NCI-H1048 (cell line): ENCODE measurements around the gene DENND10.
"Not testable (repeated sequence)": the region's sequence is repeated elsewhere in the genome, so short reads cannot be mapped to it uniquely, and the experiment has no call there.

Experiments used
- DNase-seq: peaks from one replicate; lab custom pipeline; 2025; lab: John Stamatoyannopoulos, UW

Gene DENND10

GRCh38 chr10:119098576-119098975 is 5.3 kb upstream of the DENND10 start:
- no peak for DNase-seq

DNA sequence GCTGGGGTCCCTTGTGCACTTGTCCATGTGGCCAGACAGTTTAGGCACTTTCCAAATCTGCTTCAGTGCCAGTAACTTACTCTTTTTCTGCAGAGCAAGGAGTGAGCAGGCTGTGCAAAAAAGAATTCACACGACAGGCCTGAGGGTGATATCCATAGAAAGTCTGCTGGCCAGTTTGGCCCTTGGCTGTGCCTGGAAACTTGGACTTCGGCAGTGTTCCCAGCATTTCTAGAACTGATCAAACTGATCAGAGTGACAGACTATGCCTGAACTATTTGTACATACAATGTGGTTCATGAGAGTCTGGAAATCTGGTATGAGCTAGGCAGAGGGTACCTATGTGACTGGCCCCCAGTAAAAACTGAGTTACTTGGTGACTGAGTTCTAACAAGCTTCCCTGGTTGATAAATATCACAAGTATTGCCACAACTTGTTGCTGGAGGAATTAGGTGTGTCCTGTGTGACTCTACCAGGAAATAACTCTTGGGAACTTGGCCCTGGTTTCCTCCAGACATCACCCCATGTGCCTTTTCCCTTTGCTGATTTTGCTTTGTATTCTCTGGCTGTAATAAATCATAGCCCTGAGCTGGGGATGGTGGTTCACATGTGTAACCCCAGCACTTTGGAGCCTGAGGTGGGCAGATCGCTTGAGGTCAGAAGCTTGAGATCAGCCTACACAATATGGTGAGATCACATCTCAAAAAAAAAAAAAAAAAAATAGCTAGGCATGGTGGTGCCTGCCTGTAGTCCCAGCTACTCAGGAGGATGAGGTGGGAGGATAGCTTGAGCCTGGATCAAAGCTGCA is 3.3 kb upstream of the DENND10 start:
- DNase-seq = no peak

DNA sequence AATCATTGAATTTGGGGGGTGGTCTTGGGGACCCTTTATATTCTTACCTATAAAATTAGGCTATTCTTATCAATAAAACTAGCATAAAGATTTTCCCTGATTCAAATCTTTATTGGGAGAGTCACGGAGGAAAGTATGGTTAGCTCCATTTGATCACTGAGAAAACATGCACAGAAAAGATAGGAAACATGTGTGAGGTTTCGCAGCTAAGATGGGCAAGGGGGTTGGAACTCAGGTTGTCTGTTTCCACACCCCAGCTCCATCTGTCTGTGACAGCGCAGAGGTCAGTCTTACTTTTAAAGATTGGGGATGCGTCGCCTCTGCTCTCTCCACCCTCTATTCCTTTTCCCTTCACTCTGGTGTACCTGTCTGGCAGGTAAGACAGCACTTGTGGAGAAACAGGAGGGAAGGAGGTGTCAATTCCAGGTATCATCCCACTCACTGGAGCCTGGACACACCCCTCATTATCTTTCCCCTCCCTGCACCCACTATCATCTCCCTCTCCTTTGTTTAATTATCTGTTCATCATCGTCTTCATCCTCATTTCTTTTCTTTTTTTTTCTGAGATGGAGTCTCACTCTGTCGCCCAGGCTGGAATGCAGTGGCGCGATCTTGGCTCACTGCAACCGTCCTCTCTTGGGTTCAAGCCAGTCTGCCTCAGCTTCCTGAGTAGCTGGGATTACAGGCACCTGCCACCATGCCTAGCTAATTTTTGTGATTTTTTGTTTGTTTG is 2.4 kb upstream of the DENND10 start:
- DNase-seq = no peak

GRCh38 chr10:119103241-119103902 is 541 bp upstream of the DENND10 start:
- DNase-seq = no peak

DNA sequence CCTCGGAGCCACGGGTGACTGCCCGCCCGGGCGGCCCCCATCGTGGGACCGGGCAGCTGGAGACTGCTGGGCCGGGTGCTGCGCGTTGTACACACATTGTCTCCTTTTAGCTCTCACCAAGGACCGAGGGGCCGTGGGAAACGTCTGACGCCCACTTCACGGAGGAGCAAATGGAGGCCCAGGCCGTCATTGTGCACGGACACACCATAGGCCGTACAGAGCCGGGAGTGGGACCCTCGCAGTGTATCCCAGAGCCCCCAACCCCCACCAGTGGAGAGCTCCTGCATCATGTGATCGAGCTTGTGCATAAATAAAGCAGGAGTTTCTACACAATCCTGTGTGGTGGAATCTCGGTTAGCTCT is 722 bp downstream of the DENND10 start:
- no peak for DNase-seq

DNA sequence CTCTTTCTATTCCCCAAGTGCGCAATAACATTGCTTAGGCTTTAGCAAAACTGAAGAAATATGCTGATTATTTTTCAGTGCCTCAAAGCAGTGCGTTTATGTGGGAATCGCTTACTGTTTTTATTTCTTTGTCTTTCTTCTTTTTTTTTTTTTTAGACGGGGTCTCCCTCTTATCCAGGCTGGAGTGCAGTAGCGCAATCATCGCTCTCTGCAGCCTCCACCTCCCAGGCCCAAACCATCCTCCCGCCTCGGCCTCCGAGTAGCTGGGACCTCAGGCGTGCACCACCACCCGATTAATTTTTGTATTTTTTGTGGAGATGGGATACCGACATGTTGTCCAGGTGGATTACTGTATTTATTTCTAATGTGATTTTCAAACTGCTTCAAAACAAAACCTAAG is 1.2 kb downstream of the DENND10 start:
- DNase-seq = no peak

GRCh38 chr10:119105899-119106298 is 2.0 kb downstream of the DENND10 start:
- not testable (repeated sequence) for DNase-seq

GRCh38 chr10:119107106-119107505 is 3.2 kb downstream of the DENND10 start:
- not testable (repeated sequence) for DNase-seq

DNA sequence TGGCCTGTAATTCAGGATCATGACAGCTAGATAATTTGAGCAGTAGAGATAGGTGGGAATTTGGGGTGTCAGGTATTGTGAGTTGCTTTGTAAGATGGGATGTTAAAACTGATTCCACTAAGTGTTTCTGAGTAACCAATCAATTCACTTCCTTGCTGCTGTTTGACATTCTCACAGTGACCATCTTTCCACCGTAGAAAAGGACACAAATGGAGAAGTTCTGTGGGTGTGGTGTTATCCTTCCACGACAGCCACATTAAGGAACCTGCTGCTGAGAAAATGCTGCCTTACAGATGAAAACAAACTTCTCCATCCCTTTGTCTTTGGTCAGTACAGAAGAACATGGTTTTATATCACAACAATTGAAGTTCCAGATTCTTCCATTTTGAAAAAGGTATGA is 3.9 kb downstream of the DENND10 start:
- not testable (repeated sequence) for DNase-seq

- no peak for DNase-seq
Observed at GRCh38 chr10:119112056-119112455, 8.1 kb downstream of the DENND10 start.

DNA sequence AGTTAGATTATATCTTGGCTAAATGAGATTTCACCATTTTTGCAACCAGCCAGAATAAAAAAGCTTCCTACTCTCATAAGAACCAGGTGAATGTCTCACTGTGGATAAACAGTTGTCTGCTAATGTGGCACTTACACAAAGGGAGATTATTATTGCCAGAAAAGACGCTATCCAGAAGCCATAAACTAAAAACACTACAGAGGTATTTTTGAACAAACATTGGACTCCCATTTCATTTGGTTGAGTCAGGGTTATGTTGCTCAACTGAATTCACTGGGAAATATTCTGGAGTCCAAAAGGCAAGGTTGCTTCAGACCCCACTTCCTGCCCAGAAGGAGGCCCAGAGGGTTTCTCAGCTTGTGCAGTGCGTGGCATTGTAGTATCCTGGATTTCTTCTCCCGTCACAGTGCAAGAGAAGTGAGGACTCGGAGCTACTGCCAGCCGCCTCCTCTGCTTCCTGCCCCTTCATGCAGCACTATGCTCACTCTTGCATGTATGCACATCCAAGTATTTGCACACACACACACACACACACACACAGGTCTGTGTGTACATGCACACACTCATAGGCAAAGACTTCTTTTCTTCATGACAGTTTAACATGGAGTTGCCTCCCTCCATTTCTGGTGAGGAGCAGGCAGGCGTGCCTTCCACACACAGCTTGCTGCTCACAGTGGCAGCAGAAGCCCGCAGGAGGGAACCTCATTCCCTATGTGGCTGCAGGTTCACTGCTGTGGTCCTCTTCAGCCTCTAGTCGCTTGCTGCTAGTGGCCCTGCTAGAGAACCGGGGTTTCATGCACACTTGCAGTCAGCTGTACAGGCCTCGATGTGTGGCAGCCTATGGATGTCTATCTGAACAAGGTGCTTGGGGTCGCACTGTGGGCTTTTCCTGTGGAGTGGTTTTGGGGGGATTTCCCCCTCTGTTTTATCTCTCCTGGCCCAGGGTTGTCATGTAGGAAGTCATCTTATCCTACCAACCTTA is 10.1 kb downstream of the DENND10 start:
- DNase-seq = no peak

- no peak for DNase-seq
Observed at GRCh38 chr10:119115926-119116325, 12.0 kb downstream of the DENND10 start.

GRCh38 chr10:119116326-119116951 is 12.5 kb downstream of the DENND10 start:
- DNase-seq = no peak

DNA sequence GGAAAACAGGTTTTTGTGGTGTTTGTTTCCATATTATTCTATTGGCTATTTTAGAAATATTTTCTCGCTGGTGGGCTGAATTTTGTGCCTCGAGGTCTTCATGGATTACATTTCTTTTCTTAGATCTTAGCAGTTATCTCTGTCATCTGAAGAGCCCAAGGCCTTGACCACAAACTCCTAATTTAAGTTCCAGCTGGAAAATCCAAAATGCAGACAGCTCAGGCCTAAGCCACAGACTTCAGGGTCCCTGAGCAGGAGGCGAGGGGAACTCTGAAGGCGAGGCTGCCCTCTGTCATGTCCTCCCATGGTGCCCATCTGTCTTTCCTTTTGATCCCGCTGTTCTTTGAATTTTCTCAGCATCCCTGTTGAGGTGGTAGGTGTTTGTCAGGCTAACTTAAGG is 14.3 kb downstream of the DENND10 start:
- no peak for DNase-seq

DNA sequence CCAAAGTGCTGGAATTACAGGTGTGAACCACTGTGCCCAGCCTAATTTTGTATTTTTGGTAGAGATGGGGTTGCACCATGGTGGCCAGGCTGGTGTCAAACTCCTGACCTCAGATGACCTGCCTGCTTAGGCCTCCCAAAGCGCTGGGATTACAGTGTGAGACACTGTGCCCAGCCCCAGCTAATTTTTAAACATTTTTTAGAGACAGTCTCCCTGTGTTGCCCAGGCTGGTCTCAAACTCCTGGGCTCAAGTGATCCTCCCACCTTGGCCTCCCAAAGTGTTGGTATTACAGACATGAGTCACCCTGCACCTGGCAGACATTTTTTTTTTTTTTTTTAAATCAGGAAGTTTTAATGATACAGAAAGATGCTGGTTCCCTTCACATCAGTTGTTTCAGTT is 15.5 kb downstream of the DENND10 start:
- DNase-seq = no peak

- no peak for DNase-seq
Observed at GRCh38 chr10:119120413-119120867, 16.5 kb downstream of the DENND10 start.

- DNase-seq = no peak
Observed at GRCh38 chr10:119120875-119121274, 17.0 kb downstream of the DENND10 start.

DNA sequence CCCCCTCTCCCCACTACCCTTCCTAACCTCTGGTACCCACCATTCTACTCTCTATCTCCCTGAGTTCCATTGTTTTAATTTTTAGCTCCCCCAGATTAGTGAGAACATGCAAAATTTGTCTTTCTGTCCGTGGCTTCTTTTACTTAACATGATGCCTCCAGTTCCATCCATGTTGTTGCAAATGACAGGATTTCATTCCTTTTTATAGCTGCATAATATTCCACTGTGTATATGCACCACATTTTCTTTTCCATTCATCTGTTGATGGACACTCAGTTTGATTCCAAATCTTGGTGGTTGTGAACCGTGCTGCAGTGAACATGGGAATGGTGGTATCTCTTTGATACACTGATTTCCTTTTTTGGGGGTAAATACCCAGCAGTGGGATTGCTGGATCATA is 22.0 kb downstream of the DENND10 start:
- DNase-seq = no peak

- DNase-seq = no peak
Observed at GRCh38 chr10:119129721-119130120, 25.8 kb downstream of the DENND10 start.

- DNase-seq = no peak
Observed at GRCh38 chr10:119131512-119132240, 27.8 kb downstream of the DENND10 start.
